CD4-positive, alpha-beta T cell treated with Interleukin-6 at 100 ng/mL for 8 hours (primary cell): Measurements from ENCODE around the gene COA5.
"Not testable (repeated sequence)": the region's sequence is repeated elsewhere in the genome, so short reads cannot be mapped to it uniquely, and the experiment has no call there.

Experiments used
- DNase-seq: peaks from one replicate; pipeline ENCODE4 v3.0.0-alpha.2; 2020; ENCODE audit warnings: mixed read lengths, low spot score

Gene COA5

GRCh38 chr2:98606431-98606830, 1.9 kb downstream of the COA5 start:
- no peak for DNase-seq

- DNase-seq, result no peak
Observed at GRCh38 chr2:98605076-98605475, 3.2 kb downstream of the COA5 start.

GRCh38 chr2:98604547-98604946, 3.8 kb downstream of the COA5 start:
- no peak for DNase-seq

- no peak for DNase-seq
Observed at GRCh38 chr2:98601532-98602132, 6.7 kb downstream of the COA5 start.

- no peak for DNase-seq
Observed at GRCh38 chr2:98598781-98599428, 9.4 kb downstream of the COA5 start.

GRCh38 chr2:98594665-98595064, 13.6 kb downstream of the COA5 start:
- not testable (repeated sequence) for DNase-seq

- no peak for DNase-seq
Observed at GRCh38 chr2:98592565-98592964, 15.7 kb downstream of the COA5 start.

GRCh38 chr2:98589489-98589888, 18.8 kb downstream of the COA5 start:
- DNase-seq, result no peak

GRCh38 chr2:98588880-98589431, 19.4 kb downstream of the COA5 start:
- no peak for DNase-seq

- DNase-seq, result no peak
Observed at GRCh38 chr2:98586551-98587140, 21.7 kb downstream of the COA5 start.

GRCh38 chr2:98585386-98585785, 22.9 kb downstream of the COA5 start:
- no peak for DNase-seq

- no peak for DNase-seq
Observed at GRCh38 chr2:98583816-98584618, 24.3 kb downstream of the COA5 start.

GRCh38 chr2:98583276-98583675, 25.0 kb downstream of the COA5 start:
- no peak for DNase-seq

GRCh38 chr2:98582523-98582922, 25.8 kb downstream of the COA5 start:
- DNase-seq, result no peak

GRCh38 chr2:98580656-98581284, 27.5 kb downstream of the COA5 start:
- no peak for DNase-seq

- no peak for DNase-seq
Observed at GRCh38 chr2:98579926-98580325, 28.4 kb downstream of the COA5 start.

- DNase-seq, result no peak
Observed at GRCh38 chr2:98578231-98578630, 30.1 kb downstream of the COA5 start.

- DNase-seq, result no peak
Observed at GRCh38 chr2:98577313-98577712, 31.0 kb downstream of the COA5 start.

- no peak for DNase-seq
Observed at GRCh38 chr2:98576666-98577312, 31.5 kb downstream of the COA5 start.

- DNase-seq, result no peak
Observed at GRCh38 chr2:98573426-98573825, 34.9 kb downstream of the COA5 start.

- no peak for DNase-seq
Observed at GRCh38 chr2:98572676-98573075, 35.6 kb downstream of the COA5 start.

- DNase-seq, result no peak
Observed at GRCh38 chr2:98572211-98572610, 36.1 kb downstream of the COA5 start.
